NCI-H1048 (cell line): ENCODE measurements around the gene EFTUD2.
"Not testable (repeated sequence)": the region's sequence is repeated elsewhere in the genome, so short reads cannot be mapped to it uniquely, and the experiment has no call there.

Experiments used
- DNase-seq: peaks from one replicate; lab custom pipeline; 2025; lab: John Stamatoyannopoulos, UW

The EFTUD2 gene

GRCh38 chr17:44848961-44849489 lies 50.2 kb downstream of the EFTUD2 start:
- DNase-seq = no peak

DNA sequence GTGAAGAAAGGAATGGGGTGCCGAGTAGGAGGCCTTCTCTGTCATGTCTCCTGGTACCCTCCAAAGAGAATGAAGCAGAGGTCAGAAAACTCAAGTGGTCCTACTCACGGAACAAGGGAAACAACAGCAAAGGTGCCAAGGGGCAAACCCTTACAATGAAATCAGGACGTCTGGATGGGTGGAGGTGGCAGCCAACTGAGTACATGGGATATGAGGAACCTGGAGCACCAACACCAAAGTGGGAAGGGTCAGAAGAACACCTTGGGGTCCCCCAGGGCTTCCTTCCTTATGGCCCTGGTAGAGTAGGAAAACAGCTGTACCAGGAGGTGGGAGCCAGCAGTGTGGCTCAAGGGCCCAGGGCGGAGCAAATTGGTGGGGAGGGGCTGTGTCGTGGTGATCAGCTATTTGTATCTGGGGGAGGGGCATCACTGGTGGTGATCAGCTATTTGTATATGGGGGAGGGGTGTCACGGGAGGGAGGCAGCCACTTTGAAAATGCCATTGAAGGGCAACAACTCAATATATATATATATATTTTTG lies 50.9 kb downstream of the EFTUD2 start:
- DNase-seq = no peak

GRCh38 chr17:44847586-44847985 lies 51.7 kb downstream of the EFTUD2 start, which contains the start of gene HIGD1B:
HIGD1B (plus strand) TSS chr17:44847883; CDS start chr17:44848153, 270 bp downstream.
- DNase-seq = no peak

- no peak for DNase-seq
Observed at GRCh38 chr17:44846206-44846605, 53.0 kb downstream of the EFTUD2 start.

DNA sequence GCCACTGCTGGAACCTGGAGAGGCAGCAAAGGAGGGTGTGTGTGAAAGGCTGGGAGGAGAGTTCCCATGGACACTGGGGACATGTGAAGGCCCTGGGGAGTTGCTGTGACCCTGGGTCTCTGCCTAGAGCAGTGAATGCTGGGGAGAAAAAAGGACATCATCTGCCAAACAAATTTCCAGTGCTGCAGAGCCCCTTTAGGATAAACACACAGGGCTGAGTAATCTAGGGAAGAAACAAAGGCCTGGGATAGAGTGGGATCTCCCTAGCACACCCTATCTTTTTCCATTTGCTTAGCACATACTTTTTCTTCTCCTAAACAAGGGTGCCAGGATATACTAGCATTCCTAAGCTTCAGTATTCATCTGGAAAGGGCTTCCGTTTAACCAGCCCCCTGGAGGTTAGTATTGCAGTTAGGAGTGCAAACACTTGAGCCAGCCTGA lies 54.8 kb downstream of the EFTUD2 start:
- no peak for DNase-seq

DNA sequence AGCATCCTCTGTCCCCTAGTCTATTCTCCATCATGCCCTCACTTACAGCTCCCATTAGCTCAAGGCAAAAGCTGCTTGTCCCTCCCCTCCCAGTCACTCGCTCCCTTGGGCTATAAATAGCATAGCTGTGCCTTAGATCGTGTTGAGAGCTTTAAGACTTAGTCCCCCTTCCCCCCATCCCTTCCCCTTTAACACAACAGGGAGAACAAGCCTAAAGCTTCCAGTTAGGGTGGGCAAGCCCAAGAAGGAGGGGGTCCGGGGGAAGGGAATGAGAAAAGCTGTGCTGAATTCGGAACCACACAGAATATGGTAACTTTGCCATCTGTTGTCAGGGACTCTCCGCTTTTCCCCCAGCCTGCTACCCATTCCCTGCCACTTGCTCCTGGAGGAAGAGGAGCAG lies 56.5 kb downstream of the EFTUD2 start:
- DNase-seq = no peak

DNA sequence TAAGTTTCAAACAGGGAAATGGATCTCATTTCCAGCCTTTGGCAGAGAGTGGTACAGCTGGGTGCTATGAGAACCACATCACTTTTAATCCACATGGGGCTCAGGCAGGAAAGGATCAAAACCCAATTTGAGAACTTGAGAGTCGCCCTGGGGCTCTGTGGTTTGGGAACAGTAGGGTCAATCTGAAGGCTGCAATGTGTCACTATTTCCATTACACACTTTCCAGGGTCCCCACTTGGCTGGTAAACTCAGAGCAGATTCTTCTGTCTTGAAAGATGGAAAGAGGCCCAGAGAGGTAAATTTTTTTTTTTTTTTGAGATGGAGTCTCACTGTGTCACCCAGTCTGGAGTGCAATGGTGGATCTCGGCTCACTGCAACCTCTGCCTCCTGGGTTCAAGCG lies 58.3 kb downstream of the EFTUD2 start:
- no peak for DNase-seq

DNA sequence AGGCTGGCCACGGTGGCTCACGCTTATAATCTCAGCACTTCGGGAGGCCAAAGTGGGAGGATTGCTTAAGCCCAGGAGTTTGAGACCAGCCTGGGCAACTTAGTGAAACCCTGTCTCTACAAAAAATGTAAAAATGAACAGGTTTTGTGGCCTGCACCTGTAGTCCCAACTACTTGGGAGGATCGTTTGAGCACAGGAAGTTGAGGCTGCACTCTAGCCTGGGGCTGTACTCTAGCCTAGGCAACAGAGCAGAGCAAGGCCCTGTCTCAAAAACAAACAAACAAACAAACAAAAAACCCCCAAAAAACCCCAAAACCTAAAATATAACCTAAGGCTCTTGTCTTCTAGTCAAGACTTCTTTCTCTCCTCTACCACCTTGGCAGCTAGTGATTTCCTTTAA lies 59.0 kb downstream of the EFTUD2 start:
- DNase-seq = no peak

- no peak for DNase-seq
Observed at GRCh38 chr17:44837196-44837595, 62.0 kb downstream of the EFTUD2 start.

DNA sequence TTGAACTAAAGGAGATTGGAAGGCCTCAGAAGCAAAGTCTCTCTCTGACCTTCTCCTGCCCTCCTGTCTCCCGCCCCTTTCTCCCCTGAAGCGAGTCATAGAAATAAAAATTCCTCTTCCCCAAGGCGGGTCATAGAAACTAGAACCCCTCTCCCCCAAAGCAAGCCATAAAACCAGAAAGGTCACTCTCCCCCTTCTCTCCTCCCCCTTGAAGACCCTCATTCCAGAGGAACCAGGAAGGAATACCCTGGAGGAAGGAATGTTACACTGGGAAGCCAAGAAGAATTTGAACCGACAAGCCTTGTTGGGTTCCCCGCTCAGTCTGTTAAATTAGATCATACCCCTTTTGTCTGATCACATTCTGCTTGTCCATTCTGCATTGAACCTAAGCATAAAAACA lies 66.4 kb downstream of the EFTUD2 start:
- DNase-seq = no peak

DNA sequence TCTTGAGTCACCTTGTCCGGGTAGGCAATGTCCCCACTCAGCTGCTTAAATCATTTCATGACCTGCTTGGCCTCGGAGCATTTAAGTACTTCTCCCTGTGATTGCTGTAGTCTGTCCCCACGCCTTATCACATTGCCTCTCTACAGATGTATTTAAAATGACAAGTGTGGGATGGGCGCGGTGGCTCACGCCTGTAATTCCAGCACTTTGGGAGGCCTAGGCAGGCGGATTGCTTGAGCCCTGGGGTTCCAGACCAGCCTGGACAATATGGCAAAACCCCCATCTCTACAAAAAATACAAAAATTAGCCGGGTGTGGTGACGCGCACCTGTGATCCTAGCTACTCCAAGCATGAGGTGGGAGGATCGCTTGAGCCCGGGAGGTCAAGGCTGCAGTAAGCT lies 67.9 kb downstream of the EFTUD2 start:
- no peak for DNase-seq

DNA sequence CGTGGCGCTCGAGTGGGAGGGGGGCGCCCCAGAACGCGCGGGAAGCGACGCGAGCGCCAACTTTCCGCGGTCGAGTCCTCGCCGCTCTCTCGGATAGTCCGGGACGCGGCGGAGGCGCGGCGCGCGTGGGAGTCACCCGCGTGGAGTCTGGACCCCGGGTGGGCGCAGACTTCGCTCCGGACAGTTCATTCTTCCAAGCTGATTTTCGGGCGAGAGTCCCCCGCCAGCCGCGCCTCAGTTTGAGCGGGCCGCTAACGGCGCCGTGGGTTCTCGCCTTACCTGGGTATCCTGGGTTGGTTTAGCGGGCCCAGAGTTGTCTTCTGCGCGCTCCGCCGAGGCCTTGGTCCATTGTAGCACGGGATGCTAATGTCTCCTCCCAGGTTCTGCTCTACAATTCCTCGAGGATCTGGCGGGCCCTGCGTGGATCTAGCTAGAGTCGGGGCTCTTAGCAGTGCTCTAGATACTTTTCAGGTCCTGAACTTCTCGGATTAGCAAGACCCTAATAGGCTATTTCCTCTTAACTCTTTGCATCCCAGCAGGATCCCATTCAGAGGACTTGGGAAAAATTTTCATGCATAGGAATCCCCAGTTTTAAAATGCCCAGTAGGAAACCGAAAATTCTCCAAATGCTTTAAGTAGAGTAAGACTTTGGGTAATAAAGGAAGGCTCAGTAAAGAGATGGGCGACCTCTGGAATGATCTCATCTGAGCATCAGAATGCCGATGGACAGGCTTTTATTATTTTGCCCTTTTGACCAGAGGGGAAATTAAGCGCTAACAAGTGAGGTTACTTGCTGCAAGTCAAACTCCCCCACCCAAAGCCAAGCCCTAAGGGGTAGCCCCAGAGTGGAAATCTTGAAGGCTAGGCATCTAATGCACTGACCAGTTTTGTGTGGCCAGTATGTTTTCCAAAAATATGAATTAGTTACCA lies 68.6 kb downstream of the EFTUD2 start:
- DNase-seq = no peak

DNA sequence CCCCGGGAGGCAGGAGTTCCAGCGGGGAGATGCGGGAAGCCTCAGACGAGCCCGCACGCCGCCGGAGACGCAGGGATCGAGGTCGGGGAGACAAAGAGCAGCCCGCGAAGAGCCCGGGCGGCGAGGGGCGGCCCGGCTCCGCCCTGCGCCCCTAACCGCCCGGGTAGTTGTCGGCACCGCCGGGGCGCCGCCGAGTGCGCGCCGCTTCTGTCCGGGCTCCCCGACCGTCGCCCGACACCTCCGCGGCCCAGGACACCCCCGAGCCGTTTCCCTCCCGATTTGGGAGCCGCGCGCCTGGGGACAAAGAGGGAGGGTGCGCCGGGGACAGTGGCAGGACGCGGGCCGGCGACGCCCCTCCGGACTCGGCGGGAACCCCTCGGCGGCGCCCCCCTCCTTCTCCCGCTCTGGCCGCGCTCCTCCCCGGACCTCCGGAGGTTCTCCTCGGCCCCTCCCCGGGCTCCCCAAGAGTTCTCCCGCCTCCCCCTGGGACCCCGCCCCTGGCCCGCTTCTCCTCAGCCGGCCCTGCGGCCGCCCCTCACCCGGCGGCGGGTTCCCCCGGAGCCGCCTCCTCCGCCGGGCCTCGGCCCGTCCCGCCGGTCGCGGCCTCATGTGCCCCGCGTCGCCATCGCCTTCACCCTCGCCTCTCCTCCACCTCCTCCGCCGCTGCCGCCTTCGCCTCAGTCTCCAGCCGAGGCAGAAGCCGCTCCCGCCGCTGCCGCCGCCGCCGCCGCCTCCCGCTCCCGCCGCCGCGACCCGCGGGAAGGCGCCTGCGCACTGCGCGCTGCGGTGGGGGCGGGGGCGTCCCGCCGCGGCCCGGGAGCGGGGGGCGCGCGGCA lies 69.5 kb downstream of the EFTUD2 start, which contains the start of gene GJC1:
GJC1 (minus strand) TSS at position 765 of the 836 bp plus-strand sequence. CDS start 24,470 bp downstream, outside the sequence.
- no peak for DNase-seq

DNA sequence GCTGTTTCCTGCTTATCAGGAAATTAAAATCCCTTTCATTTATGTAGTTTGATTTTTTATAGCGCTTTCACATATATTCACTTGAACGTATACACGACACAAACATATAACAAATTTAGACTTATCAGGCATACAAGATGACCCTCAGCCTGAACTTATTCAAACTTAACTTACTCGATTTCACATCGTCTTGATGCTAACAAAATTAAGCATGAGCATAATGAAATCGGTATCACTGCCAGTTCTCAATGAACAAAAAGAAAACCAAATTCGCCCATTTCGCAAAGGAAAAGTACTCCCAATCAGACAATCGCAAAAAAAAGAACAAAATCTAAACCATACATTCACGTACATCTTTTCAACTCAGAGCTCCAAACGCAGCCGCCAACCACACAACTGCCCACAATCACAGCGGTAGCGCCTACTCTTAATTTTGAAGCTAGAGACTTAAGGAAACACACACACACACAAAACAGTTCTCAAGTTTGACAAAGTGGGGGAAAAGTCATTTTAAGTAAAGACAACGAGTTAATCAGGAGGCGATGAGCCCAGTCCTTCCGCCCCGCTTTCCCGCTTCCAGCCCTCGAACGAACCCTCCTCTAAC lies 70.2 kb downstream of the EFTUD2 start:
- no peak for DNase-seq

DNA sequence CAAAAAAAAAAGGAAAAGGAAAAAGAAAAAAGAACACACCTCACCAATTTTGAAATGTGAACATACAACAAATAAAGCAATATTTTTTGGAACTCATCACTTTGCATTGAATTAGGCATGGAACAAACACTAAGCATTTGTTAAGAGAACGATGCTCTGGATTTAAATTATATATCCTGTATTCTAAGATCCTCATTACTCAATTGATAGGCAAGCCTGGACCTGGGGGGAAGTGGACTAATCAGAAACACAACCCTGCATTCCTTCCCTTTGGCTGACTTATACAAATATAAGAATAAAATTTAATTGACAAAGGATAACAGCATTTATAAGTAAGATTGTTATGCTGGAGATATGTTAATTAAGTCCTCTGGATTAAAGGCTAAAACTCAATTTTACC lies 71.4 kb downstream of the EFTUD2 start:
- no peak for DNase-seq

DNA sequence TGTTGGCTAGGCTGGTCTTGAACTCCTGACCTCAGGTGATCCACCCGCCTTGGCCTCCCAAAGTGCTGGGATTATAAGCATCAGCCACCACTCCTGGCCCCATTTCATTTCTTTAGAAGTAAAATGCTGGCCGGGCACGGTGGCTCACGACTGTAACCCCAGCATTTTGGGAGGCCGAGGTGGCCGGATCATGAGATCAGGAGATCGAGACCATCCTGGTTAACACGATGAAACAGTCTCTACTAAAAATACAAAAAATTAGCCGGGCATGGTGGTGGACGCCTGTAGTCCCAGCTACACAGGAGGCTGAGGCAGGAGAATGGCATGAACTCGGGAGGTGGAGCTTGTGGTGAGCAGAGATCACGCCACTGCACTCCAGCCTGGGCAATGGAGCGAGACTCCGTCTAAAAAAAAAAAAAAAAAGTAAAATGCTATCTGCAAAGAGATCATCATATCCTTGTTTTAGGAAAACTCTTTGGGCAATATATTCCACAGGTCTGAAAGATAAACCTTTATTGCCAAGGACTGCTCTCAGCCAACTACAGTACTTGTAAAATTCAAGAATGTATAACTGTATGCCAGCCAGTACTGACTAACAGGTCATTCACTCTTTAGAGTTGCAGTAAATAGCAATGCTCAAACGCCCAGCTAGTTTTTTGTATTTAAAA lies 73.0 kb downstream of the EFTUD2 start:
- no peak for DNase-seq

DNA sequence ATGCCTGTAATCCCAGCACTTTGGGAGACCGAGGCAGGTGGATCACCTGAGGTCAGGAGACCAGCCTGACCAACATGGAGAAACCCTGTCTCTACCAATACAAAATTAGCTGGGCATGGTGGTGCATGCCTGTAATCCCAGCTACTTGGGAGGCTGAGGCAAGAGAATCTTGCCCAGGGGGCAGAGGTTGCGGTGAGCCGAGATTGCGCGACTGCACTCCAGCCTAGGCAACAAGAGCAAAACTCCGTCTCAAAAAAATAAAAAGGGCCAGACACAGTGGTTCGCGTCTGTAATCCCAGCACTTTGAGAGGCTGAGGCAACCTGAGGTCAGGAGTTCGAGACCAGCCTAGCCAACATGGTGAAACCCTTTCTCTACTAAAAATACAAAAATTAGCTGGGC lies 74.0 kb downstream of the EFTUD2 start:
- not testable (repeated sequence) for DNase-seq

- peak; percentile 85 for DNase-seq
Observed at GRCh38 chr17:44820631-44821212, 78.5 kb downstream of the EFTUD2 start.

GRCh38 chr17:44818508-44818907 lies 80.7 kb downstream of the EFTUD2 start:
- DNase-seq = not testable (repeated sequence)

GRCh38 chr17:44812263-44812662 lies 87.0 kb downstream of the EFTUD2 start:
- DNase-seq = no peak
